HUES48 (cell line): ENCODE measurements around the gene UGT1A8.

ENCODE experiments used
- H3K27ac ChIP-seq: one replicate; pipeline ENCODE4 v1.7.0; 2013; ENCODE audit warnings: low read depth, low read length, inconsistent platforms
- H3K27me3 ChIP-seq: 2 replicates; pipeline ENCODE4 v1.6.1; 2013; ENCODE audit warnings: mild to moderate bottlenecking, low read length; ENCODE audit not compliant: control insufficient read depth, insufficient read depth
- H3K36me3 ChIP-seq: 2 replicates; pipeline ENCODE4 v1.6.1; 2013; ENCODE audit warnings: low read length; ENCODE audit not compliant: control insufficient read depth, insufficient read depth
- H3K4me1 ChIP-seq: 2 replicates; pipeline ENCODE4 v1.6.1; 2013; ENCODE audit warnings: mild to moderate bottlenecking, low read length; ENCODE audit not compliant: control insufficient read depth, insufficient read depth
- H3K4me3 ChIP-seq: 2 replicates; pipeline ENCODE4 v1.5.1; 2013; ENCODE audit warnings: mild to moderate bottlenecking, low read depth, low read length
- H3K9ac ChIP-seq: 2 replicates; pipeline ENCODE4 v1.6.1; 2013; ENCODE audit warnings: mild to moderate bottlenecking, low read depth, low read length, moderate library complexity
- H3K9me3 ChIP-seq: 2 replicates; pipeline ENCODE4 v1.6.1; 2013; ENCODE audit warnings: low read length; ENCODE audit not compliant: control insufficient read depth, insufficient read depth

The UGT1A8 gene

DNA sequence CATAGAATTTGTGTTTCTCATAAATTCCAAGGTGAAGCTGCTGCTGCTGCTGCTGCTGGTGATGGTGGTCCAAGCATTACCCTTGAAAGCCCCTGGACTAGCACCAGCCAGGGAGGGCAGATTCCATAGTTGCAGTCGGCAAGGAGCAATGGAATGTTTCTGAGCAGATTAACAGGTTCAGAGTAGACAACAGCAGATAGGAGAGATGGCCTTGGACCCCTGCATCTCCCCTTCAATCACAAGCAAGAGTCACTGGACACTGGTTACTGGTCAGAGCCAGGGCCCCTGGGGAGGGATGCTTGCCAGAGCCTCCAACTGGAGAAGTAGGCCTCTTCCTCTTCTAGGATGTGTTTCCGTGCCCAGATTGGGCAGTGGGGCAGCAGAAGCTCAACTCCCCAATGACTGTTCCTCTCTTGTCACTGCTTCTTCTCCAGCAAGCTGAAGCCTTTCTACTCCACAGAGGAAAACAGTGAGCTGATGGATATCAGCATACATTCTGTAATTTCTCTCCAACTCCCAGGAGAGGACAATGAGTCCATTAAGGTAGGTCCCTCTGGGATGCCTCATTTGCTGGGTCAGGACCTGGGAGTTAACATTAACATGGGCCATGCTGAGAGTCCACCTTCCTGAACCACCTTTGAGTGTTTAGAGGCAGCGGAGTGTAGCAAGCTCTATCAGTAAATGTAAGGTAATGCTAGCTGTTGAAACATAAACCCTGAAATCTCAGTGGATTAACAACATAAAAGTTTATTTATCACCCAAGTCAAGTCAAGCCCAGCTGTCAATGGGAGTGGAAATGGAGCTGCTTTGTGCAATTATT lies 196.0 kb downstream of the UGT1A8 start:
- Histone ChIP-seq H3K27ac (no peak overlapping the region), H3K27me3 (no peaks in the 10 kb centered on the region), H3K9me3 (peaks cover 8% of the 10 kb centered on the region; the same call in 1 of the 2 replicates), H3K4me3 (no peak overlapping the region), H3K4me1 (no peaks in the 10 kb centered on the region), H3K36me3 (no peaks in the 10 kb centered on the region), H3K9ac (no peak overlapping the region)

DNA sequence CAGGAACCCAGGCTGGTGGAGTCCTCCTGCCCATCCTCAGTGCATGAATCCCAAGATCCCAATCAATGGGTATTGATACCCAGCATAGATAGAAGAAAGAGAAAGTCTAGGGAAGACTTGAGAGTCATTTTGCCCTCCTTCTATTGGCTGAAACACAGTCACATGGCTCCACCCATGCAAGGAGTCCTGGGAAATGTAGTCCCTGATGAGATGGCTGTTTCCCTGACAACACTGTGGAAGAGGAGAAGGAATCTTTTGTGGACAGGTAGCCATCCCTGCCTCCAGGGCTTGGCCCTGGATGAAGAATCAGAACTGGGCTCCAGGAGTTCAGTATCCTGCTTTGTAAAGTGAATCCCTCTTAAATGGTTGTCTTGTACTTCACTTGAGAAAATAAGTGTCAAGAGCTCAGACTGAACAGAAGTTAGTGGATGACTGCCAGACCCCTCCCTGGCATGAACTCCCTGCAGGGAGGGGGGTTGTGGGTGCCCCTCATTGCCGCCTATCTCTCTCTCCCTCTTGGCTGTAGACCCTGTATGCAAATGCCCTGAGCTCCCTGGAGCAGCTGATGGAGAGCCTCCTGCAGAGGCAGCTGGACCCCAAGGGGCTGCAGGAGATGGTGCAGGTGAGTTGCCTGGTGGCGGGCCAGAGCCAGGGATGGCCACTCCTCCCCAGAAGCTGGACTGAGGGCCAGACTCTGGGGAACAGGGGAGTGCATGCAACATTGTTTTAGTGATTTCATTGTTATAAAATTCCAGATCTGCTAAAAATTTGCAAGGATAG lies 196.8 kb downstream of the UGT1A8 start:
- no peak overlapping the region for H3K4me3 ChIP-seq
- H3K9ac ChIP-seq = no peak overlapping the region
- no peak overlapping the region for H3K27ac ChIP-seq
- no peaks in the 10 kb centered on the region for H3K4me1 ChIP-seq
- H3K27me3 ChIP-seq = no peaks in the 10 kb centered on the region
- peaks cover 8% of the 10 kb centered on the region; the same call in 1 of the 2 replicates for H3K9me3 ChIP-seq
- H3K36me3 ChIP-seq = no peaks in the 10 kb centered on the region

DNA sequence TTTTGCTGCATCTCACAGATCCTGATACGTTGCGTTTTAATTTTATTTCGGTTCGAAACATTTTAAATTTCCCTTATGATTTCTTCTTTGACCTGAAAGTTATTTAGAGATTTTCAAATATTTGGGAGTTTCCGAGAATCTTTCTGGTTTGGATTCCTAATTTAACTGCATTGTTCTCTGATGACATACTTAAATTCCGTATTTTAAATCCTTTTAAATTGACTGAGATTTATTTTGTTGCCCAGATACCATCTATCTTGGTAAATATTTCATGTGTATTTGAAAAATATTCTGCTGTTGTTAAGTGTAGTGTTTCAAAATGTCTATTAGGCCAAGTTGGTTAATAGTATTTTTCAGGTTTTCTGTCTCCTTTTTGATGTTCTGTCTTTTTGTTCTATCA lies 198.4 kb downstream of the UGT1A8 start:
- H3K36me3 ChIP-seq = no peaks in the 10 kb centered on the region
- no peaks in the 10 kb centered on the region for H3K4me1 ChIP-seq
- H3K4me3 ChIP-seq = no peak overlapping the region
- peaks cover 1% of the 10 kb centered on the region; the same call in 1 of the 2 replicates for H3K9me3 ChIP-seq
- H3K27ac ChIP-seq = no peak overlapping the region
- no peak overlapping the region for H3K9ac ChIP-seq
- no peaks in the 10 kb centered on the region for H3K27me3 ChIP-seq

DNA sequence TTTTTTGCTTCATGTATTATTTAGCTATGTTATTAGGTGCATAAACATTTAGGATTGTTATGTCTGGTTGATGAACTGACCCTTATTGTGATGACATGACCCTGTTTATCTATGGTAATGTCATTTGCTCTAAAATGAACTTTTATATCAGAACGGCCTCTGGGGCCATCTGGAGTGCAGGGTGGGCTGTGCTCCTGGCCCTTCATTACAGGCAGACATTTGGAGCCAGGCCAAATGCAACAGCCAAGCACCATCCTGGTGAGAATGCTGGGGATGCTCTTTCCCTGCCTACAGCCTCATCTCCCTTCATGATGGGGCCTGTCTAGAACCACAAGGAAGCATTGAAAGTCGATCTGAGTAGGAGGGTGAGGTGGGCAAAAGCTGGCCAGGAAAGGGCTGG lies 198.9 kb downstream of the UGT1A8 start:
- Histone ChIP-seq H3K36me3 (no peaks in the 10 kb centered on the region), H3K4me3 (no peak overlapping the region), H3K9ac (no peak overlapping the region), H3K9me3 (no peaks in the 10 kb centered on the region), H3K27ac (no peak overlapping the region), H3K4me1 (no peaks in the 10 kb centered on the region), H3K27me3 (no peaks in the 10 kb centered on the region)

DNA sequence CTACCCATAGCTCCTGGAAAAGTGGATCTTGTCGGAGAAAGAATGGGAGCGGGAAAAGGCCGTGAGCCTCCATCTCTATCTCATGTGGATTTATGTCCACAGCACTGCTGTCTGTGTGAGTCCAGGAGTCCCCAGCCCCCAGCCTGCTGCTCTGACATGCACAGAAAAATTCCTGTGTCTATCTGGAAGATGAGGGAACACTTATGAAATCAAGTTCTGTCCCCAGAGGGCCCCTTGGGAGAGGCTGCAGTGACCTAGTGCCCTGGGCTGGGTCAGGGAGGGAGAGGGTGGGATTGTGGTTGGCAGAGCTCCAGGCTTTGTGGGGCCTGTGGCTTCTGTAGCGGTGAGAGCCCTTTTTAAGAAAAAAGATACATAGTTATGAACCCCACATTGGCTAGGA lies 199.3 kb downstream of the UGT1A8 start:
- Histone ChIP-seq H3K27ac (no peak overlapping the region), H3K4me1 (no peaks in the 10 kb centered on the region), H3K36me3 (no peaks in the 10 kb centered on the region), H3K9me3 (no peaks in the 10 kb centered on the region), H3K27me3 (no peaks in the 10 kb centered on the region), H3K4me3 (no peak overlapping the region), H3K9ac (no peak overlapping the region)

DNA sequence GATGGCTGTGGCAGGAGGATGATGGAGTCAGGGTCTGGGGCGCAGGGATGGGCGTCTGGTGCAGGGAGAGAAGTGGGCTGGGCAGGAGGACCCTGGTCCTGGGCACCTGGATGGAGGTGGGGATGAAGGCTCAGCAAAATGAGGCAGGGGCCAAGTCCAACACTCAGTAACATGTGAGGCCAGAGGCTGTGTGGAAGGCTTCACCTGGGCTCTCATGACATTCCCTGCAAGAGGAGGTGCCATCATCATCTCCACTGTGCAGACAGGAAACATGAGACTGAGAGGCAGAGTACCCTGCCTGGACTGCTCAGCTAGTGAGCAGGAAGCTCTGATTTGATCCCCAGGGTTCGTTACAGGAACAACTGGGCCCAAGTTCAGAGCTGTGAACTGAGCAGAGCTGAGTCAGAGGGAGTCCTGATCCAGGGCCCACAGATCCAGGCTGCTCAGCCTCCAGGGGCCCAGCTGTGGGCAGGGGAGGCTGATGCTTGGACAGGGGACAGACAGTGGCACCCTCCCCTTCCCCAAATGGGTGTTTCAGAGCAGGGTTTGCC lies 200.0 kb downstream of the UGT1A8 start:
- Histone ChIP-seq H3K27ac (no peak overlapping the region), H3K4me3 (no peak overlapping the region), H3K4me1 (no peaks in the 10 kb centered on the region), H3K36me3 (no peaks in the 10 kb centered on the region), H3K9me3 (no peaks in the 10 kb centered on the region), H3K9ac (no peak overlapping the region), H3K27me3 (no peaks in the 10 kb centered on the region)

DNA sequence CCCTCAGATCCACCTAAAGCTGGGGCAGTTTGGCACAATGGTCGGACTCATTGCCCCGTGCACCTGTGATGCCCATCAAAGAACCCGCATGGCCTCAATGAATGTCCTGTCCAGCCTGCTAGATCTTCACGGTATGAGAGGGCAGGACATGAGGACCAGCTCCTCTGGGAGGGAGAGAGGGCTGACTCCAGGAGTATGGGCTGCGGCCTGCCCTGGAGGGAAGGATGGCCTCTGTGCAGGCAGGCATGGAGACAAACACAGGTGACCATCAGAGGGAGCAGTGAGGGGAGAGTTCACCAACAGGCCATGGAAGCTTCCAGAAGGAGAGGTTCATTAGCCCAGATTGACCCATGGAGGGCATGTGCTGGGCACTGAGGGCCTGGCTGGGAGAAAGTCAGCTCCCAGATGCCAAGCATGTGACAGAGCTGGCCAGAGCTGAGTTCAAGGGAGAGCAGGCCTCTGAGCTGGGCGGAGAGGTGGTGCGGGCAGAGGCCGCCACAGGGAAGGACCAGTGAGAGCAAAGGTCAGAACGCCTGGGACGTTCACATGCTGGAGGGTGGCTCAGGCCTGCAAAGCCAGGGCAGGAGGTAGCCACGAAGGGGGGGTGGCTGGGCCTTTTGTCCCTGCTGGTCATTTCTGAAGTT lies 200.7 kb downstream of the UGT1A8 start:
- H3K4me1 ChIP-seq = no peaks in the 10 kb centered on the region
- no peak overlapping the region for H3K4me3 ChIP-seq
- H3K27ac ChIP-seq = no peak overlapping the region
- no peaks in the 10 kb centered on the region for H3K27me3 ChIP-seq
- H3K9me3 ChIP-seq = no peaks in the 10 kb centered on the region
- no peaks in the 10 kb centered on the region for H3K36me3 ChIP-seq
- no peak overlapping the region for H3K9ac ChIP-seq

DNA sequence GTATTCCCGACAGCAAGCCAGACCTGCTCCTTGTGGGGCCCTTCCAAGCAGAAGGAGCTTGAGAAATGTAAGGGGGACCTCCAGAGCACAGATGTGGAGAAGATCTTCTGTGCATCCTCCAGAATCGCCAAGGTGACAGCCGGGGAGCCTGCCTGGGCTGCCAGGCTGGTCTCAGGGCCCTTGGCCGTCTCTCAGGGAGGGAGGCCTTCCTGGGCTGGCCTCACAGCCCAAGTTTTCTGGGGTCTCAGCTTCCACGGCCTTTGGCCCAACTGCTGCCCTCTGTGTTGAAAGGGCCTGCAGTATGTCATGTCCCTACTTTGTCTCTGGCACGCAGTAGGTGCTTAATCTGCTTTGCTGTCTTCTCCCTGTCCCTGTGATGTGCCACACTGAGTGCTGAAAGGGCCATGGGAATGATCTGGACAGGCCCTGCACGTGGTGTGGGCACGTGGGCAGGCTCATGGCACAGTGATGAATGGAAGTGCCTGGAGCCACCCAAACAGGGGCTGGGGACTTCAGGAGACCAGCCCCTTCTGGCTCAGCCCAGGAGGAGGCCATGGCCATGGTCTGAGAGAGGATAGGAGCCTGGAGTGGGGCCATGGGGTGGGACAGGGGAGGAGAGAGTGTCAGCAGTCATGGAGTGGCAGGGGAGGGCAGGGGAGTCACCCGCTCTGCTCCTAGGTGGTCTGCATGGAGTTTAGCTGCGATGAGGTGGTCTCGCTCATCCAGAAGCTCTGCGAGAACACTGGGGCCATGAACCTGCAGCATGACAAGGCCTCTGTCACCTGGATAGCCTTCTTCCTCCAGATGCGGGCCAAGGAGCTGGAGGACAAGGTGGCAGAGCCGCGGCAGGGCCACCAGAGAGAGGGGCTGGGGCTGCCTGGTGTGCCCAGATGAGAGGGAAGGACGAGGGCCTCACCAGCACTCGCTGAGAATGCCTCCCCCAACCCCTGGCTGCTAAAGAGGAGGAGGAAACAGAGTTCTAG lies 201.5 kb downstream of the UGT1A8 start:
- no peak overlapping the region for H3K27ac ChIP-seq
- H3K4me1 ChIP-seq = no peaks in the 10 kb centered on the region
- no peaks in the 10 kb centered on the region for H3K27me3 ChIP-seq
- H3K36me3 ChIP-seq = no peaks in the 10 kb centered on the region
- H3K9ac ChIP-seq = no peak overlapping the region
- H3K4me3 ChIP-seq = no peak overlapping the region
- H3K9me3 ChIP-seq = no peaks in the 10 kb centered on the region

DNA sequence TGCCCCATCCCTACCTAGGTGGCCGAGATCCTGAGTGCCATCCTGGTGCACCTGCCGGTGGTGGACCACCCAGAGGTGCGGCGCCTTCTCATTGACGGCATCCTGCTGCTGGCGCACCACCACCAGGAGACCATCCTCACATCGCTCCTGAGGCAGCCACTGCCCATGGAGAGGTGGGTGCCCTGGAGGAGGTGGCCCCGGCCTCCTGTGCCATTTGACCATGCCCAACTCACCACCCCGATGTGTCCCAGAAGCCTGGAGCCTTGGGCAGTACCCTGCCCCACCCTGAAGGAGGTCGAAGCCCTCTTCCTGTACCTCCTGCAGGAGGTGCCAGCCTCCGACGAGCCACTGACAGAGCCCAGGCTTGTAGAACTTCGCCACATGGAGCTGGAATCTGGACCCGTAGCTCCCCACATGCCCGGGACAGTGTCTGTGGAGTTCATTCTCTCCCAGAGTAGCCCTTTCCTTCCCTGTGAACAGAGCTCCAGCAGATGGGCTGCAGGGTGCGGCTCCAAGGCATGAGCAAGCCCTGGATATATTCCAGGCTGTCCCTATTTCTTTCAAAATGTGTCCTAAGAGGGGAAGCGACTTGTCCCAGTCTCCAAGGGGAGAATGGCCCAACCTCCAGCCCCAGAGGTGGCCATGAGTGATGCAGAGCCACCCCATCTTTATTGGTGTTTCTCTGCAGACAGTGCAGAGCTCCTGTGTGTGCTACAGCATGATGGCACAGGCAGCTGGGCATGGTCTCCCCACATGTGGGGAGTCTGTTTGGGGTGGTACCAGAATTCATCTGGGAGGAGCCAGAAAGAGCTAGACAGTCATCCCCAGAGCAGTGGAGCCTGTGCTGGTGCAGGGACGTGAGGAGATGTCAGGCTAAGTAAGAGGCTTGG lies 202.7 kb downstream of the UGT1A8 start:
- Histone ChIP-seq H3K9me3 (no peaks in the 10 kb centered on the region), H3K4me1 (no peaks in the 10 kb centered on the region), H3K36me3 (no peaks in the 10 kb centered on the region)

More for the DNA sequence above, 202.7 kb downstream of the UGT1A8 start:
- Histone ChIP-seq H3K9ac (no peak overlapping the region), H3K27me3 (no peaks in the 10 kb centered on the region), H3K27ac (no peak overlapping the region), H3K4me3 (no peak overlapping the region)
